ENCODE data around the gene NHERF1. TPM values are rescaled to one million over a fixed set of nuclear protein-coding genes. Genes with fewer than 3 reads are reported as not detected.
A peak's percentile ranks its signal among the peaks of the same experiment; 100 is the strongest.

Gene NHERF1
- total and polyA plus RNA-seq, 2 of the 8 experiments (the other 6 are each of a cell fraction or from before 2014, with no cell fraction given) = 92.9 to 99.2 TPM

GRCh38 chr17:74744714-74745547 lies 3.5 kb upstream of the NHERF1 start:
- Histone ChIP-seq H4K5ac (ENCODE audit: insufficient read length, low read depth, low read length) (peak overlapping the region; percentile 36), H4K8ac (ENCODE audit: extremely low read depth, insufficient read depth, low read length) (peak overlapping the region; percentile 85), H2BK120ac (replicated peaks; ENCODE audit: low read depth, low read length) (no peak overlapping the region), H3K9me3 (ENCODE audit: insufficient read depth in 2 of 2, low read depth in 1 of 2, low read length in 1 of 2) (no peaks in the 10 kb centered on the region), H2AK5ac (ENCODE audit: low read depth, low read length) (no peak overlapping the region), H3K9ac (replicated peaks in 1 of 4; ENCODE audit: extremely low read depth in 1 of 4, low read depth in 3 of 4, low read length in 3 of 4) (no peak overlapping the region), H3K79me2 (ENCODE audit: control insufficient read depth in 1 of 2, insufficient read depth in 2 of 2, low read length in 2 of 2) (peaks cover 0 to 8% of the 10 kb centered on the region in 2 experiments; a peak in 3 of 4 replicates), H3K4ac (replicated peaks; ENCODE audit: insufficient read length, low read depth, low read length) (no peak overlapping the region), H3K4me3 (ENCODE audit: extremely low read depth in 1 of 4, insufficient read depth in 2 of 4, low read depth in 3 of 4, low read length in 4 of 4) (peak overlapping the region in 3 of 4 experiments; percentile 22 to 52 (median 24); a peak in 6 of 8 replicates), H4K91ac (replicated peaks; ENCODE audit: insufficient read length, low read length) (no peak overlapping the region), H2BK15ac (ENCODE audit: low read length) (no peak overlapping the region), H3K36me3 (ENCODE audit: control insufficient read depth in 2 of 4, insufficient read depth in 4 of 4, low read length in 3 of 4) (no peaks in the 10 kb centered on the region), H3K14ac (ENCODE audit: insufficient read length) (no peak overlapping the region), H3K79me1 (ENCODE audit: low read depth, low read length) (peaks cover under 1% of the 10 kb centered on the region; the same call in 1 of the 2 replicates), H2BK5ac (ENCODE audit: low read depth, low read length) (no peak overlapping the region), H2BK12ac (ENCODE audit: low read depth, low read length) (peak overlapping the region; percentile 71; the same call in 1 of the 2 replicates), H3K4me2 (ENCODE audit: insufficient read depth in 1 of 2, low read depth in 2 of 2, low read length in 2 of 2) (peak overlapping the region; percentile 15 to 74), H3K56ac (replicated peaks; ENCODE audit: insufficient read length, low read depth, low read length) (no peak overlapping the region), H3K18ac (ENCODE audit: extremely low read depth, low read length) (peak overlapping the region; percentile 62), H3K27me3 (replicated peaks in 1 of 4; ENCODE audit: control insufficient read depth in 3 of 4, extremely low read depth in 1 of 4, insufficient read depth in 3 of 4, low read length in 3 of 4) (no peaks in the 10 kb centered on the region), H2BK20ac (ENCODE audit: low read length) (no peak overlapping the region), H3K23ac (ENCODE audit: insufficient read length) (no peak overlapping the region), H2AFZ (ENCODE audit: low read length) (0 out of 2 replicates have a peak overlapping the region, but pooled peaks have one; percentile 7), H3K4me1 (replicated peaks in 1 of 4; ENCODE audit: control insufficient read depth in 3 of 4, insufficient read depth in 4 of 4, low read length in 3 of 4) (peaks cover 5 to 26% (median 16%) of the 10 kb centered on the region in 4 experiments), H3K27ac (ENCODE audit: low read depth, low read length) (no peak overlapping the region), H3K23me2 (ENCODE audit: low read depth, low read length) (peaks cover 9% of the 10 kb centered on the region), H4K20me1 (replicated peaks in 1 of 2; ENCODE audit: control insufficient read depth in 1 of 2, insufficient read depth in 2 of 2, low read length in 2 of 2) (peaks cover 6 to 7% of the 10 kb centered on the region in 2 experiments)
- DNase-seq (ENCODE audit: low read depth in 1 of 2, low spot score in 2 of 2) (peak in 1 of 2 experiments; percentile 100), FAIRE-seq (peak; percentile 28)
- ChIA-PET CTCF (ENCODE audit: partially characterized antibody) (interaction anchor here (0.6 to 4.7 kb wide), 48 partner anchors 9 to 366 kb away, joined by 3 to 388 read pairs (median 5); partner anchors contain the start of genes CD300LF, MRPL58, NAT9 and RAB37), POLR2A (ENCODE audit: partially characterized antibody) (interaction anchor here (0.9 to 9.3 kb wide), 11 partner anchors 8 to 116 kb away, joined by 3 to 60 read pairs (median 5); partner anchors contain the start of genes NAT9 and RAB37)
- WGBS, 2 experiments (ENCODE audit: extremely low coverage in 1 of 2, insufficient coverage in 1 of 2, insufficient read length in 1 of 2, insufficient replicate concordance in 2 of 2, low coverage in 1 of 2, low lambda C conversion rate in 2 of 2, missing lambda C conversion rate in 1 of 2) = 19% methylated on average over 22 of the region's 24 CpGs; no CpG with 5 or more reads in 1 of the 2 experiments
- TF ChIP-seq SUZ12 (IDR thresholded peaks at IDR 0.05; ENCODE audit: low read length) (no peak), CREB1 (IDR thresholded peaks at IDR 0.05) (no peak; the same call in 1 of the 2 replicates), CTCF (IDR thresholded peaks at IDR 0.05; ENCODE audit: control extremely low read depth in 1 of 3, insufficient read depth in 1 of 3, low read depth in 1 of 3, low read length in 3 of 3) (peak; percentile 97 to 99 (median 98)), SP2 (IDR thresholded peaks at IDR 0.05; ENCODE audit: low read length) (no peak), E2F6 (IDR thresholded peaks at IDR 0.05) (no peak), NANOG (IDR thresholded peaks at IDR 0.05; ENCODE audit: insufficient read depth, low read depth, low read length, poor library complexity, severe bottlenecking) (no peak), TCF12 (IDR thresholded peaks at IDR 0.05; ENCODE audit: low read depth, low read length) (no peak), BCL11A (IDR thresholded peaks at IDR 0.05; ENCODE audit: low read depth in 2 of 2, low read length in 2 of 2) (no peak)

All from H1 (cell line).